HG02623 (cell line): ENCODE results near the gene COBL.

Experiments
- ATAC-seq: cut with Tn5 transposase; IDR thresholded peaks from one replicate; pipeline ENCODE4 v1.9.1; 2021; ENCODE audit warnings: moderate library complexity; ENCODE audit not compliant: unreplicated experiment

The COBL gene

GRCh38 chr7:51307651-51308210 is 8.9 kb downstream of the COBL start:
- no peak for ATAC-seq

GRCh38 chr7:51306761-51307160 is 9.8 kb downstream of the COBL start:
- no peak for ATAC-seq

GRCh38 chr7:51304729-51305128 is 11.9 kb downstream of the COBL start:
- no peak for ATAC-seq

- ATAC-seq = no peak
These were observed 13.5 kb downstream of the COBL start for GRCh38 chr7:51303142-51303525.

GRCh38 chr7:51301806-51302205 is 14.8 kb downstream of the COBL start:
- ATAC-seq = no peak

GRCh38 chr7:51300762-51301674 is 15.6 kb downstream of the COBL start:
- no peak for ATAC-seq

- ATAC-seq = no peak
These were observed 17.0 kb downstream of the COBL start for GRCh38 chr7:51299391-51300133.

- ATAC-seq = no peak
These were observed 17.7 kb downstream of the COBL start for GRCh38 chr7:51298912-51299311.

GRCh38 chr7:51297986-51298385 is 18.6 kb downstream of the COBL start:
- ATAC-seq = no peak

GRCh38 chr7:51295440-51296245 is 21.0 kb downstream of the COBL start:
- ATAC-seq = no peak

GRCh38 chr7:51292596-51292995 is 24.0 kb downstream of the COBL start:
- no peak for ATAC-seq

- ATAC-seq = no peak
These were observed 25.7 kb downstream of the COBL start for GRCh38 chr7:51290702-51291540.

GRCh38 chr7:51290304-51290637 is 26.3 kb downstream of the COBL start:
- no peak for ATAC-seq

GRCh38 chr7:51289623-51290303 is 26.8 kb downstream of the COBL start:
- no peak for ATAC-seq

- ATAC-seq = no peak
These were observed 27.6 kb downstream of the COBL start for GRCh38 chr7:51288896-51289622.

- no peak for ATAC-seq
These were observed 30.2 kb downstream of the COBL start for GRCh38 chr7:51286401-51286800.

GRCh38 chr7:51280156-51280555 is 36.5 kb downstream of the COBL start:
- no peak for ATAC-seq

GRCh38 chr7:51279391-51280023 is 37.1 kb downstream of the COBL start:
- no peak for ATAC-seq

- no peak for ATAC-seq
These were observed 37.8 kb downstream of the COBL start for GRCh38 chr7:51278797-51279196.
